GM19455 (cell line): Measurements from ENCODE around the gene SORCS2.

Experiments
- ATAC-seq: cut with Tn5 transposase; IDR thresholded peaks from one replicate; pipeline ENCODE4 v1.9.1; 2021; ENCODE audit not compliant: unreplicated experiment

Gene SORCS2

DNA sequence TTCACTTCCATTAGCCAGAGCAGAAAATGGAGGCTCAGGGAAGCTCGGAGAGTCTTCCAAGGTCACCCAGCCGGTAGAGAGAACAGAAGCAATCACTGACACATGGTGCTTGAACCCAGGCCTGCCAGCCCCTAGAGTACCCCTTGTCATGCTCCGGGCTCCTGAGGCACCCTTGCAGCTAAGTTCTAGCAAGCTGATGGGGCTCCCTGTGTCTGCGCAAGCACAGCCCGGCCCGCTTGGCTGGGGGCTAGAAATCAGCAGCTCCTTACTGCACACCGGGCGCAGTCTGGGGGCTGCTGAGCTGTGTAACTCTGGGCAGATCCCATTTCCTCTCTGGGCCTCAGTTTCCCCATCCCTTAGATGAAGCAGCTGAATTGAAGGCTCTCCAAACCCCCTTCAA, 344.5 kb downstream of the SORCS2 start:
- ATAC-seq: no peak

DNA sequence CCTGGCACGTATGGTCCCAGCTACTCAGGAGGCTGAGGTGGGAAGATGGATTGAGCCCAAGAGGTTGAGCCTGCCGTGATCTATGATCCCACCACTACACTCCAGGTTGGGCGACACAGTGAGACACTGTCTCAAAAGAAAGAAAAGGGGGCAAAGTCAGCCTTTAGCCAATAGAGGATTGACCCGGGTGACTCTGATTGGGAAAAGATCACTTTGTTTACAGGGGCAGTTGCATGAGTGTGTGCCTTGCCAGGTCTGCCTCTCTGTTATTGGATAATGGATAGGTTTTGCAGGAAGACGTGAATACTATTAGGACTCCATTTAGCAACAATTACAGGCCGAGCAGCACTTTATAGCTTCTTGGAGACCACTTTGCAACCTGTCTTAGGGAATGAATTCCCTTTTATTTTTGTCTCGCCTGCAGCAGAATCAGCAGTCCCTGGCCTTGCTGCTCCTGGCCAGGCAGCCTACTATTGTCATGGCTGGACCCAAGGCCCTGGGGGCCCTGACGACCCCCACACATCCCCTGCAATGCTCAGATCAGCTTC, 345.6 kb downstream of the SORCS2 start:
- ATAC-seq: no peak

DNA sequence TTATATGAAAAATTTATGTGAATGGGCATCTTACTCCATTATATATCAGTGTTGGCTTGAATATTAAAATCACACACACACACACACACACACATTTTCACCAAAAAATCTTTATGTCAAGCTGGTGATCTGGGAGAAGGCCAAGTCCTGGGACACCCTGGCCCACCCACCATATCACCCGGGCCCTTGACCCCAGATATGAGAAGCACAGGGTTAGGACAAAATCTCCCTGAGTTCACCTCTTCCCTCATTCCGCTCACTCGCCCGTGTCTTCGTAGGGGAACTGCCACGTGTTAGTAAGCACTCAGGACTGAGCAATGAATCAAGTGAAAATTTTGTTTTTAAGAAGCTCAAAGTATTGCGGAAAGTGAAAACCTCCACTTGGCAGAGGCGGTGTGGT, 346.2 kb downstream of the SORCS2 start:
- no peak for ATAC-seq

DNA sequence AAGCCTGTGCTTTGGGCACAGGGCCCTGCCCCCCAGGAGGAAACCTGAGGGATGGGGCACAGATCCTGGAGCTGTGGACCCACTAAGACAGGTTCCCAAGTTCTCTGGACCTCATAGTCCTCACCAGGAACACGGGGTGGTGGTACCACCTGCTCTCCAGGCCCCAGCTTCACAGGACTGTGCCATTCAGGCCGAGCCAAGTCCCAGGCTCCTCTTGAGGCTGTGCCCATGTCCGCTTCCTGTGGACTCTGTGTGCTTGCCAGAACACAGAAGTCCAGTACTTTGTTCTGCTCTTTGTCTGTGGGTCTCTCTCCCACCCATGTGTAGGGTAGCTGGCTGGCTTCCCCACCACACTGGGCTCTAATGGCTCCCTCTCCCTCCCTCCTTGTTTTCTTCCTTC, 346.8 kb downstream of the SORCS2 start:
- no peak for ATAC-seq

DNA sequence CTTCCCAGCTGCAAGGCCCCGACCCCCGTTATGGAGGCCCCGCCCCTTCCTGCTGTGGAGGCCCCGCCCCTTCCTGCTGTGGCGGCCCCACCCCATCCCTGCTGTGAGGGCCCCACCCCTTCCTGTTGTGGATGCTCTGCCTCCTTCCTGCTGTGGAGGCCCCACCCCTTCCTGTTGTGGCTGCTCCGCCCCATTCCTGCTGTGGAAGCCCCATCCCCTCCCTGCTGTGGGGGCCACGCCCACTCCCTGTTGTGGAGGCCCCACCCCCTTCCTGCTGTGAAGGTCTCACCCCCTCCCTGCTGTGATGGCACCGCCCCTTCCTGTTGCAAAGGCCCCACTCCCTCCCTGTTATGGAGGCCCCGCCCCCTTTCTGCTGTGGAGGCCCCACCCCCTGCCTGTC, 347.3 kb downstream of the SORCS2 start:
- ATAC-seq: no peak

DNA sequence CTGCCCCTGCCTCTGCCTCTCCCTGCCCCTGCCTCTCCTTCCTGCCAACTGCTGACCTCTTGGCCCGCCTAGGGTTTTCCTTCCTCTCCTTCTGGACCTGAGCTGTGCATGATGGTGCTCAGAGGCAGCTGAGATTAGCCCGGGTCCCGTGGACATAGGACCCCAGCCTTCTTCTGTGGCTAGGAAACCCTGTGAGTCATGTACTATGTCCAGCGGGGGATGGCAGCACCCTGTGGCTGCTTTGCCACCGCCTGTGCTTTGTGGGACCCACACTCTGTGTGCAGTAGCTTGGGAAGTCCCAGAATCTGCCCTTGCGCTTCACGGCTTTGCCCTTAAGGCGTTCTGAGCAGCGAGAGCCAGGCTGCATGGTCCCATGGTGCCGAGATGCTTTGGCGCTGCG, 347.9 kb downstream of the SORCS2 start:
- no peak for ATAC-seq

DNA sequence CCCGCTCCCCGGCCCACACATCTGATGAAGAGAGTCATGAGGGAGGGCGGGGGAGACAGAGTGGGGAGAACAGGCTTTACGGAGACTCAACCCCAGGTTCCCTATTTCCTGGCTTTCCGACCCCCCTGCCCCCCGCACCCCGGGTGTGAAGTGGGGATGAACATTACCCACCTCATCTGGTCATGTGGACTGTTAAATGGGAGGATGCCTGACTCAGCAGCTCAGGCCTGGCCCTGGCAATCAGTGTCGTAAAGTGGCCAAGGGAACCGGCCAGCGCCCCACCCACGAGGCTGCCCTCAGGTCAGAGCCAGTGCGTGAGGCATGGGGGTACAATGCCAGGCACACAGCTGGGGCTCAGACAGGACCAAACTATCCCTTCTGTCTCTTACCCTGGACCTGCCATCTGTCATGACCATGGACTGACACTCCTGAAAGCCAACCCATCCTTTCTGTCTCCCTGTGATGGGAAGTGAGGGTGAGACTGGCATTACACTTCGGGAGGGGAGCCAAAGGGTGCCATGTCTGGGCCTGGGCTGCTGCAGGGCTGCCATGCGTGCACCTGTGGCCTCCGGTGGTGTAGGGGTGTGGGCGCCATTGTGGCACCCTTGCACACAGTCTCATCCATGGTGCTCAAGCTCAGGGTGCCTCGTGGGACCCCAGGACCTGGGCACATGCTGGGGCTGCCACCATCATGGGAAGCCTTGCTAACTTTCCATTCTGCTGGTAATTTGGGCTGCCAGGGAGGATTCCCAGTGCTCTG, 348.5 kb downstream of the SORCS2 start:
- ATAC-seq: no peak

DNA sequence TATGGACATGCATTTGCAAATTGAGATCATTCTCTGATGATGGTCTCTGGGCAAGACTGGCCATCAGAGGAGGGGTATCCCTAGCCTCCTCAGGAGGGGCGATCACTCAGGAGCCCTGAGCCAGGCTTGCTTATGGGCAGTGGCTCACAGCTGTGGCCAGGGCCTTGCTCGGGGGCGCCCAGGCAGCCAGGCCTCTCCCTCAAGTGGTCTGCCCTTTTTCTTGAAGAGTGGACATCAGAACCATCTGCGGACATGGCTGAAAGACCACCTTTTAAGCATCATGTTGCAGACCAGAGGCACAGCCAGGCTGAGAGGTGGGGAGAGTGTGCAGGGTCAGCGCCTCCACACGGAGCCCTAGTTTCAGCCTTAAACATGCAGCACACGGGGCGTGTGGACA, 349.1 kb downstream of the SORCS2 start:
- ATAC-seq: no peak

DNA sequence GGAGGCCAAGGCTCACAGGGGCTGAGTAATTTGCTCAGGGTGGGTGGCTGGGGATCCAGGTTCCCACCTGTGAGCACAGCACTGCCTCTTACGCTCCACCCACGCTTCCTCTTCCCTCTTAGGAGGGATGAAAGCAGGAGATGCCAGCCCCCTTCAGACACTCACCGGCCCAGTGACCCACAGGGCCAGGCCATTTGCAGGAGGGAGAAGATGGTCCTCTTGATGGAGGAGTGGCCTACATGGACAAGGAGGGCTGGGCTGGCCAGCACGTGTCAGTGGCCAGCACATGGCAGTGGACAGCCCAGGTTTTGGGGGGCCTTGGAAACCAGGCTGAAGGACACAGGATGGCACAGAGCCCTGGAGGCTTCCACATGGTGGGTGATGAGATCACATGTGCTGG, 350.4 kb downstream of the SORCS2 start:
- no peak for ATAC-seq

DNA sequence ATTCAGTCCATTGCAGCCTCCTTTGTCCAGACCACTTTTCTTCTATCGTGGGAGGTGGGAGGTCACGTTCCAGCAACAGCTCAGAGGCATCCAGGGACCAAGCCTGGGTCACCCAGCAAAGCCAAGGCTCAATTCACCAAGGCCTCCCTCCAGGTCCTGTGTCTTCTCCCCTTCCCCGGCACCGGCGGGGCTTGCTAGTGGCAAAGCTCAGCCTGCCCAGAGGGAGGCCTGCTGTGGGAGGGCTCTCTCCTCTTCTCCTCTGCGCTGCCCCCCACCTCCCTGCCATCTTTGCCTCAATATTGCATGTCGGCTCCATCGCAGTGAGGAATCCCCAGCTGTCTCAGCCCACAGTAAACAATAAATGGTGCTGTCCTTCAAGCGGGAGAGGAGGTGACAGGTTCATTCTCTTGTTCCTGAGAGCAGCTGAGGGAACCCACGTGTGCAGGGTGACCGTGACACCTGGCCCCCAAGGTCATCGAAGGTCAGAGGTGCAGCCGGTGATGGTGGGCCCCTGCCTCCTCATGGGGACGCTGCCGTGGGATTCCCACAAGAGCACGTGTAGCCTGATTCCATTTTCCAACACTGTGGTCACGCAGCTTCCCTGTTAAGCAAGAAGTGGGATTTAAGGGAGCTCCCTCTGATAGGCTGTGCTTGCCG, 353.9 kb downstream of the SORCS2 start:
- no peak for ATAC-seq

DNA sequence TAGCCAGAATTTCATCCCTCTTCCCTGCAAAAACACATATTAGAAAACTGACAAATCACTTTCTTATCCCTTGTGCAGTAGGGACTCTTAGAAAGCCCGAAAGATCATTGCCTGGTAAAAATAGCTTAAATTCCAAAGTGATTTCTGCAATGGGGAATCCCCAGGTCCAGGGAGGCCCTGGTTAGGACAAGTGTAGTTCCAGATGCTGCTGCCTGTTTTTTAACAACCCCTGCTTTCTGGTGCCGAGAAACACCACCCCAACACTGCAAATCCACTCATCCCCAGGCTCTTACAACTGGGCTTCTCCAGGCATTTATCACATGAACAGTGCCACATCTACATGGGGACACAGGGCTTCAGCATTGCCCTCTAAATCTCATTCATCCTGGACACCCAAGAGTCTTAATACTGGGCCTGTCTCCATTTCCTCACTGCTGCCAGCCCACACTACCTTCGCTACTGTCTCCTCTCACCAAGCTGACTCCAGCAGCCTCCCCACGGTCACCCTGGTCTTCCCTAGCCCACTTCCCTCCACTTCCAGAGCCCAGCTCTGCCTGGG, 354.6 kb downstream of the SORCS2 start:
- no peak for ATAC-seq

DNA sequence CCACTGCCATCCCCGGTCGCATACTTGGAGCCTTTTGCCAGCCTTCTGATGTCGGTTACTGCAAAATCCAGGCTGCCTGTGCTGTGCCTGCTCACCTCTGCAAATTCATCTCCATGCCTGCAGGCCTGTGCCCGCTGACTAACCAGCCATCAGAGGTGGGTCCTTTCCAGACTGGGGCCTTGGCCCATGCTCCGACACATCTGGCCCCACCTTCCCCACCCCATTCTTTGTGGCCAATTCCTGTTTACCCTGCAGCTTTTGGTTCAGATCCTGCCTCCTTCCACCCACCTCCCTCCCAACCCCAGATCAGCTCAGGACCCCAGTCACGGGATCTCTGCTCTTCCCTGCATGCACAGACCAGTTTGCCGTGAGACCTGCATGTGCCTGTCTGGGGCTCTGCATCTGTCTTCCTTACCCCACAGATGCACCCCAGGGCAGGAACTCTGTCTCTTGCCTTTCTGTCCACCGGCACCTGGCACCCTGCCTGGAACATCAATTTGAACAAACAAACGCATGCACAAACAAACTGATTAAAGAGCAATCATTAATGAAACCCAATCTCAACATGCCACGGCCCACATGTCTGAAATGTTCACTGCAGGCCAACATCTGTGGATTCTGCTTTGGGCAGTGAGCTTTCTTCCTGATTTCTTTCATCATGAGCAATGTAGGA, 355.2 kb downstream of the SORCS2 start:
- ATAC-seq: no peak

DNA sequence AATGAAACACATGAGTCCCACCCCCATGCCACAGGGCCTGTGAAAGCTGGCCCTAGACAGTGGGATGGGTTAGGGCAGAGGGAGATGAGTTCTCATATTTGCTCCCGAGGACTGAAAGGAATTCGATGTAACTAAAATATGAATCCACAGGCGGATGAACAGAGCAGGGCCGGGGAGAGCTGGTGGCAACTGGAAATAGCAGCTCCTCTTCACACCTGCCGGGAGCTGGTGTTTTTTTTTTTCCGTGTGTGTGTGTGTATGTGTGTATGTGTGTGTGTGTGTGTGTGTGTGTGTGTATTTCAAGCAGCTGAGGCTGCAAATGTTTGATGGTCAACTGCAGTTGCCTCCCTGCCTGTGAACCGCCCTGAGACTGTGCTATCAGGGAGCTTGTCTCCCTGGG, 357.5 kb downstream of the SORCS2 start:
- ATAC-seq: no peak

DNA sequence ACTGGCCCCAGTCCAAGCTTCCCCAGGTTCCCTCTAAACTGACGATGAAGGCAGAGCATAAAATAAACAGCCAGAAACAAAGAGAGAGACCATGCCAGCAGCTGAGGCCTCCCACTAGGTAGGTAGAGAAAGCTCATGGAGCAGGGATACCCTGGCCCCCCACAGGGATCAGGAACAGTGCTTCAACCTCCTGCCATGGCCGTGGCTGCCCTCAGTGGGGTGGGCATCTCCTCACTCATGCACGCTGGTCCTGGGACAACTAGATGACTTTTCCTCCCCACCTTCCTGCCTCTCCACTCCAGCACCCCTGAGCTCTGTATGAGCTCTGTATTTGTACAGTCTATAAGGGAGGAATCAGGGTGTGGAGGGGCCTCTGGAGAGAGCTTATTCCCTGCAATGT, 360.1 kb downstream of the SORCS2 start:
- no peak for ATAC-seq

DNA sequence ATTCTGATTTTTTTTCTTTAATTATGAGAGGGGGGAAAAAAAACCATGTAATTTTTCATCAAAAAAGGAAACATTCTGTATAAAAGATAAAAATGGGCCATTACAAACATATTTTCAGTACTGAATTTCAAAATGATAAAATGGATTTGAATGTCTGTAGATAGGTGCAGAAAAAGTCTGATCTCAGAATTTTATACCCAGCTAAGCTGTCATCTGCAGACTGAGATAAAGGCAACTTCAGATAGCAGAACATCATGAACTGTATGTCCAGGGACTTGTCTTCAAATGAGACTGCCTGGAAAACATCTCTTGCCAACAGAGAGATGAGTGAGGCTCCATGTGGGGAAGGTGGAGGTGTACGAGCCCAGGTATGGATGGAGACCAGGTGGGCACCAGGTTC, 360.9 kb downstream of the SORCS2 start:
- ATAC-seq: no peak

DNA sequence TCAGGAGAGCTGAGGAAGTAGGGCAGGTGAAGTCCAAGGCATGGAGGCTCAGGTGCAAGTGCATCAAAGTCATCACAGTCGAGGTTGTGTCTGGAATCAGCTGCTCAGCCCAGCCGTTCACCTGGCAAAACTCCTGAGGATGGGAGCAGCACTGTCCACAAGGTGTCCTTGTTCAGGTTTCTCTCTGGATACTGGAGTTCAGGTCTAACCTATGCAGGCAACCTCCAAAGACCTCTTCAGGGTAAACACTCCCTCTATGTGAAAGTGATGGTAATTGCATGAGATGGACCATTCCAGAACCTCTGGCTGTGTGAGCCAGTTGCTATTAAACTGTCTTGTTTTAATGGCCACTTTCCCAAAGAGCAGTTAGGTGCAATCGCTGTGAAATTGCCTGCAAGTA, 362.6 kb downstream of the SORCS2 start:
- no peak for ATAC-seq

DNA sequence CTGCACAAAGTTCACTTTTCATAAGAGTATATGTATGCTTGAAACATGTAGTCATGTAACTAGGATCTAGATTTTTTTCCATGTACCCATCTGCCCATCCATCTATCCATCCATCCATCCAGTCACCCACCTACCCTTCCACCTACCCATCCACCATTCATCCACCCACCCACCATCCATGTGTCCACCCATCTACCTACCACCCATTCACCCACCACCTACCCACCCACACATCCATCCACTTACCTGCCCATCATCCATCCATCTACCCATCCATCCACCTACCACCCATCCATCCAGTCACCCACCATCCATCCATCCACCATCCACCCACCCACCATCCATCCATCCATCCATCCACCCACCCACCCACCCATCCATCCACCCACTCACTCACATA, 364.2 kb downstream of the SORCS2 start:
- no peak for ATAC-seq

DNA sequence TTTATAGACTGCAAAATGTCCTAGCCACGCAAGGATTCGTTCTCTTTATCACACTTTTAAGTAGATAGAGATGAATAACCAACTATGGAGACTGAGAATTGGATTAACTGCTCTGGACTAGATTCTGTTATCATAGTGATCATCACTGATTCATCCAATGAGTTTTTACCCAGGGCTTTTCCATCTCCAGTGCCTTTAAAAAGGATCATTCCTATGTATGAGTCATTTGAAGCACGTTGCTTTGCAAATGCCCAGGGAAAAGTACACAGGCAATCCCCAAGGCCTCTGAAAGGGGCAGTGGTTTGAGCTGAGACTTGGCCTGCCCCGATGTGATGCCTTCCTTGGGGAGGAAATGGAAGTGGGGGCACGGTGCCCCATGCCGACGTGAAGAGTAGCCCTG, 365.1 kb downstream of the SORCS2 start:
- ATAC-seq: no peak

DNA sequence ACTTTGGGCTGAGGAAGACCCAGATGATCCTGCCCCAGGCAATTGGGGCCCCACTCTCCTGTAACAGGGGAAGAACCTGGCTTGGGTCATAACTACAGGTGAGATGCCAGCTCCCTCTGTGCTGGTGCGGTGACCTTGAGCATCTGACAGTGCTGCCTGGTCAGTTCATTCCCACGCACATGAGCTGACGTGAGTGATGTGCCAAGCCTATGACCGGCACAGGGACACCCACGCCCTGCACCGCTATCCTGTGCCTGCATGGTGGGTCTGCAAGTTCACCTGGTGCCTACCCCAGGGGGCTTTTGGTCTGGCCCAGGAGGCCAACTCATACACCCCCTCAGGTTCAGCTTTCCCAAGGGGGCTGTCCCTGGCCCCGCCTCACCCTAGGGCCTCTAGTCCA, 366.1 kb downstream of the SORCS2 start:
- no peak for ATAC-seq

DNA sequence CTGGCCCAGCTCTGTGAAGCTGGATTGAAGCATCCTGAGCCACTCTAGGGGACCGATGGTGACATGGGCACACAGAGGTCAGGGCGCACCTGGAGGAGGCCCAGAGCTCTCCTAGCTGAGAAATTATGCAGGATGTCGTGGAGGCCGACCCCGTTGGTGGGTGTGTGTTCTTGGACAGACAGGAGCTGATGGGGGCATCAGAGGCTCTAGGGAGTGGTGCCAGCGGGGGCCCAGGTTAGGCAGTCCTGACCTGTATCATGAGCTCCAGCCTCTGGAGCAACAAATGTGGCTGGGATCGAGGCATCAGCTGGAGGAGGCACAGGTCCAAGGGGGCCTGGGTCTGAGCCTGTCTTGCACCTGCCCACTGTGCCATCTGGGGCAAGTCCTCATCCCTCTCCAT, 367.0 kb downstream of the SORCS2 start:
- no peak for ATAC-seq

DNA sequence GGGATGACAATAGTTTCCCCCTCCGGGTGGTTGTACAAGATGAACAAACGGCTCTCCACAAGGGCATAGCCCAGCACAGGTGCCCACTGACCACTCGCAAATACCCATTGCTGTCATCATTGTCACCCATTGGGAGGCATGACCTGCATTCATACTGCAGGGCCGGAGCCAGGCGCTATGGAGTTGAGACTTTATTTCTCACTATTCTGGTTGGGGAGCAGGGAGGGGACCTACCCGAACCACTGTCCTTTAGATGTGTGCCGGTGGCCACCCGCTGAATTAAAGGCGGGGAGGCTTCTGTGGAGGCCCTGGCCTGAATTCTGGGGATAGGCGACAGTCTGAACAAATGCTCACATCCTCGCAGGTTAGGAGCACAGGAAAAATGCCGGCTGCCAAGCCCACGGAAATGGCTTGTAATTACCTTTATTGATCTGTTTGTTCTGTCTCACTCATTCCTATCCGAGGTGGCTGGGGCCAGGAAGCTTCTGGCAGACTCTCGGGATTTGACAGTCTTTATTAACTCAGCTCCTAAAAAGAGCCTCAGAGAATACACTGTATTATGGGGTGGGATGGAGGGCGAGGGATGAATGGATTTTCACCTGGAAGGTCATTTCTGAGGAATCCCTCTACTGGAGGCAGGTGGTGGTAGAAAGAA, 367.5 kb downstream of the SORCS2 start:
- ATAC-seq: no peak
